Hematopoietic multipotent progenitor cell treated with erythropoietin and hydrocortisone succinate and interleukin-3 and kit ligand, for 17 days (in vitro differentiated cells): ENCODE measurements around the gene S100A13.
A peak's percentile ranks its signal among the peaks of the same experiment; 100 is the strongest.
"Not testable (repeated sequence)": the region's sequence is repeated elsewhere in the genome, so short reads cannot be mapped to it uniquely, and the experiment has no call there.

Experiments used
- DNase-seq: peaks from one replicate; pipeline ENCODE4 v3.0.0-alpha.2; 2015; ENCODE audit warnings: low spot score

The S100A13 gene

DNA sequence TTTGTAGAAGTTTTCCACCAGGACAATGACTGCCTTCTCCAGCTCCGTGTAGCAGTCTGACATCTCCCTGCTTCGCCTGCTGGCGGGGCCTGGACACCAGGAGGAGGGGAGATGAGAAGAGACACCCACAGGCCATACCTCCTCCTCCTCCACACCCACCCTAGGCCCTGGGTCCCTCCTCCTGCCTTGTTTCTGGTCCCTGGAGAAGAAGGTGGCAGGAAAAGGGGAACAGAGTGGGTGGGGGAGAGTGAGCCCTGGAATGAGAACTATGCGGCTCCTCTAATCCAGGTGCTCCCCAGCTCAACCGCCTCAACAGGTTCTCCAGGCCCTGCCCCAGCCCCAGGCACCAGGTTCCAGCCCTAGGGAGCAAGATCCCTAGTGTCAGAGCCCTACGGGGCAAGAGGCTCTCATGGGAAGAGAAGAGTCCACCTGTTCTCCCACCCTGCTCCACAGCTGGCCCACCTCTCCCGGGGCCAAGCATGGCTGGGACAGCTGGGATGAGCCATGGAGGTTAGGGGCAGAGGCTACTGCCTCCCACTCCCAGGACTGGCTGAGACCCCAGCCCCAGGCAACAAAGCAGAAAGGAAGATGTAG is 19.1 kb downstream of the S100A13 start:
- no peak for DNase-seq

DNA sequence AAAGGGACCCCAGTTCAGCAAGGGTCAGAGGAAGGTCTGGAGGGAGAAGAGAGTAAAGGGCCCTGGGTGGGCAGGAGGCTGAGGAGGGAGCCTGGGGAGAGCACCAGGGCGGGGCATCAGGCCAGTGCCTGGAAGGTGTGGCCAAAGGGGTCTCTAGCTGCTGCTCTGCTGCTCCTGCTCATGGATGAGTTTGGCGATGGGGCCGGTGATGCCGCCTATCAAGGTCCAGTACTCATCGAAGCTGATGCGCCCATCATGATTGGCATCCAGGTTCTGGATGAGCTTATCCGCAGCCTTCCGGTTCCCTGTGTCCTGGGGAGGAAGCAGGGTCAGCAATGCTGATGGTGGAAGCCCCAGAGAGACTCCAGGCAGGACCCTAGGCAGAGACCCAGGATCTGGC is 19.9 kb downstream of the S100A13 start:
- no peak for DNase-seq

- DNase-seq = no peak
Observed at GRCh38 chr1:153606194-153606593, 21.1 kb downstream of the S100A13 start.

DNA sequence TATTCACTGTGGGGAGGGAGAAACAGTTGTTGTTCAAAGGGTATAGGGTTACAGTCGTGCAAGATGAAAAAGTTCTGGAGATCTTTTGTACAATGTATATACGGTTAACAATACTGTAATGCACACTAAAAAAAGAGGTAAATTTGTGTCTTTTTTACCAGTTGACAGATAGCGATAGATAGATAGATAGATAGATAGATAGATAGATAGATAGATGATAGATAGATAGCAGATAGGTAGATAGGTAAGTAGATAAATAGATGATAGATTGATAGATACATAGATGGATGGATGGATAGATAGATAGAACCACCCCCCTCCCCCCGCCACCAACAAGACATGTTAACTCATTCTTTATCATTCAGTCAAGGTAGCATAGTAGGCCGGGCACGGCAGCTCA is 24.6 kb downstream of the S100A13 start:
- no peak for DNase-seq

- no peak for DNase-seq
Observed at GRCh38 chr1:153599847-153600246, 27.5 kb downstream of the S100A13 start.

GRCh38 chr1:153598309-153599172 is 28.8 kb downstream of the S100A13 start:
- no peak for DNase-seq

DNA sequence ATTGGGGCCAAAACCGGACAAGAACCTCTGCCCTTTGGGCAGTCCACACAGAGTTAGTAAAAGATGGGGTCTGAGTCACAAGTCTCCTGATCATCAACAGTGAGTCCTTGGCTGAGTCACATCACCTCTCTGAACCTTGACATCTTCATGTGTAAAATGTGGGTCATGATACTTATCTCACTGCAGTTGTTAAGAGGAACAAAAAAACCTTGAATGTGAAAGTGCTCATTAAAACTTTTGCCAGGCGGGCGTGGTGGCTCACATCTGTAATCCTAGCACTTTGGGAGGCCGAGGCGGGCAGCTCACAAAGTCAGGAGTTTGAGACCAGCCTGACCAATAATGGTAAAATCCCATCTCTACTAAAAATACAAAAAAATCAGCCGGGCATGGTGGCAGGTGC is 30.1 kb downstream of the S100A13 start:
- DNase-seq = no peak

GRCh38 chr1:153592748-153593147 is 34.6 kb downstream of the S100A13 start:
- DNase-seq = no peak

- DNase-seq = no peak
Observed at GRCh38 chr1:153588482-153588881, 38.8 kb downstream of the S100A13 start.

DNA sequence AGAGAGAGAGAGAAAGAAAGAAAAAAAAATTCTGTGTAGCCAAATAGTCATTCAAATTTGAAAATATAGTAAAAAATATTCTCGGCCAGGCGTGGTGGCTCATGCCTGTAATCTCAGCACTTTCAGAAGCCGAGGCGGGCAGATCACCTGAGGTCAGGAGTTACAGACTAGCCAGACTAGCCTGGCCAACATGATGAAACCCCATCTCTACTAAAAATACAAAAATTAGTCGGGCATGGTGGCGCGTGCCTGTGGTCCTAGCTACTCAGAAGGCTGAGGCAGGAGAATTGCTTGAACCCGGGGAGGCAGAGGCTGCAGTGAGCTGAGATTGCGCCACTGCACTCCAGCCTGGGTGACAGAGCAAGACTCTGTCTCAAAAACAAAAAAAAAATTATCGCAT is 39.3 kb downstream of the S100A13 start:
- not testable (repeated sequence) for DNase-seq

GRCh38 chr1:153587314-153587713 is 40.0 kb downstream of the S100A13 start:
- no peak for DNase-seq

DNA sequence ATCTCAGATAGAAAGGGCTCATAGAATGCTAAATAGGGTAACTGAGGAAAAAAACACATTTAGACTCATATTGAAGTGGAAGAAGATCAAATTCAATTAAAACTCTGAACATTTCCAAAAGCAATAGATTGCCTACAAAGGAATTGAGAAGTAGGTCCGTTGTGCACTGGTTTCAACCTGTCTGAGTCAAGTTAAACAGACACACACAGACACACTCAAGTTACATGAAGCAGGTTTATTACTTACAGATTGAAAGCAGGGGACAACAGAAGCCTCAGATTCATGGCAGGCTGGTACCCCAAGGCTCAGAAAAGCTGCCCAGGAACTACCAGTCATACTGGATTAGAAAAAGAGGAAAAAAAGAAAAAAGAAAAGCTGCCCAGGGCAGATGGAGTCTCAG is 41.0 kb downstream of the S100A13 start:
- no peak for DNase-seq

DNA sequence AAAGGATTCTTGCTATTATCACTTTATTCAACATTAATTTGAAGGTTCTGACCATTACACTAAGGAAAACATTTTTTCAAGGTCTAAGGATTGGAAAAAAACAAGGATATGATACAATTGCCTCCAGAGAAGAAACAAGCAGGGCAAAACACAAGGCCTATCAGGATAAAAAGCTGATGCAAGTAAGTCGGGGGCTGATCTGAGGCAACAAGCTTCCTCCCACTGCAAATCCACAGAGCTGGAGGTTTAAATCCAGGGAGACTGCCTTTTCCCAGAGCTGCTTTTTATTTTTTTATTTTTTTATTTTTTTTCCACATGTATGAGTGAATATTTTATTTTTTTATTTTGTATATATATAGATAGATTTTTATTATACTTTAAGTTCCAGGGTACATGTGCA is 42.3 kb downstream of the S100A13 start:
- DNase-seq = no peak

GRCh38 chr1:153583976-153584375 is 43.3 kb downstream of the S100A13 start:
- no peak for DNase-seq

GRCh38 chr1:153583514-153583913 is 43.8 kb downstream of the S100A13 start:
- DNase-seq = not testable (repeated sequence)

DNA sequence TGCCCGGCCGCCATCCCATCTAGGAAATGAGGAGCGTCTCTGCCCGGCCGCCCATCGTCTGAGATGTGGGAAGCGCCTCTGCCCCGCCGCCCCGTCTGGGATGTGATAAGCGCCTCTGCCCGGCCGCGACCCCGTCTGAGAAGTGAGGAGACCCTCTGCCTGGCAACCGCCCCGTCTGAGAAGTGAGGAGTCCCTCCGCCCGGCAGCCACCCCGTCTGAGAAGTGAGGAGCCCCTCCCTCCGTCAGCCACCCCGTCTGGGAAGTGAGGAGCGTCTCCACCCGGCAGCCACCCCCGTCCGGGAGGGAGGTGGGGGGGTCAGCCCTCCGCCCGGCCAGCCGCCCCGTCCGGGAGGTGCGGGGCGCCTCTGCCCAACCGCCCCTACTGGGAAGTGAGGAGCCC is 44.5 kb downstream of the S100A13 start:
- DNase-seq = not testable (repeated sequence)

DNA sequence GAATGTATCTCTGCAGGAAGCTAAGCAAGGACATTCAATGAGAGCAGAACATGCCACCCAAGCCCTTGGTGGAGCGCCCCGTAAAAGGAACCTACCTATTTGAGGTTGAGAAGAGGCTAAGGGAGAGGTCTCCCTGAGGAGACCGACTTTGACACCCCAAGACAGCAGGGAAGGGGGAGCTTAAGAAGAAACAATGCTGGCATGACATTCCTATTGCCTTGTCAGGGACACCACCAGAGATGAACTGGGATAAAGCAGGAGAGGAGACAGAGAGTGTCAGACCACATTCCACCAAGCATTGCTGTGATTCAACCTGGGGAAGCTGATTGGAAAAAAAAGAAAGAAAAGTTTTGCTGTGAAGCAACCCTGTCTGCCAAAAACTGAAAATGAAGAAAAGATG is 48.4 kb downstream of the S100A13 start:
- no peak for DNase-seq

GRCh38 chr1:153578490-153578889 is 48.8 kb downstream of the S100A13 start:
- DNase-seq = no peak

GRCh38 chr1:153577624-153578051 is 49.7 kb downstream of the S100A13 start:
- no peak for DNase-seq

DNA sequence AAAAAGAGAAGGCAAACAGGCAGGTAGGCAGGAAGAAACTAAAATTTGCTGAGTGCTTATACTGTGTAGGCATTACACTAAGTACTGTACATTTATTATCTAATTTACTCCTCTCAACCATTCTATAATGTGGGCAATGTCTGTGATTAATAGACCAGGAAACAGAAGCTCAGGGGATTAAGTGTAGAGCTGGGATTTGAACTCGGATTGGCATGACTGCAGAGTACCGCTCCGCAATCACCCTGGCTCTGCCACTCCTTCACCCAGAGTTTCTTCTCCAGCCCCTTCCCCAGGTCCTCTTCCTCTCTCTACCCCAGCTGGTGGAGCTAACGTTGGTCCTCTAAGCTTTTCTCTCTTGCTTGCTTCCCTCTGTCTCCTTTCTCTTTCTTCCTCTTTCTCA is 50.2 kb downstream of the S100A13 start:
- DNase-seq = no peak

DNA sequence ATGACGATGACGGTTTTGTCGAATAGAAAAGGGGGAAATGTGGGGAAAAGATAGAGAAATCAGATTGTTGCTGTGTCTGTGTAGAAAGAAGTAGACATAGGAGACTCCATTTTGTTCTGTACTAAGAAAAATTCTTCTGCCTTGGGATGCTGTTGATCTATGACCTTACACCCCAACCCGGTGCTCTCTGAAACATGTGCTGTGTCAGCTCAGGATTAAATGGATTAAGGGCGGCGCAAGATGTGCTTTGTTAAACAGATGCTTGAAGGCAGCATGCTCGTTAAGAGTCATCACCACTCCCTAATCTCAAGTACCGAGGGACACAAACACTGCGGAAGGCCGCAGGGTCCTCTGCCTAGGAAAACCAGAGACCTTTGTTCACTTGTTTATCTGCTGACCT is 51.8 kb downstream of the S100A13 start:
- DNase-seq = not testable (repeated sequence)

DNA sequence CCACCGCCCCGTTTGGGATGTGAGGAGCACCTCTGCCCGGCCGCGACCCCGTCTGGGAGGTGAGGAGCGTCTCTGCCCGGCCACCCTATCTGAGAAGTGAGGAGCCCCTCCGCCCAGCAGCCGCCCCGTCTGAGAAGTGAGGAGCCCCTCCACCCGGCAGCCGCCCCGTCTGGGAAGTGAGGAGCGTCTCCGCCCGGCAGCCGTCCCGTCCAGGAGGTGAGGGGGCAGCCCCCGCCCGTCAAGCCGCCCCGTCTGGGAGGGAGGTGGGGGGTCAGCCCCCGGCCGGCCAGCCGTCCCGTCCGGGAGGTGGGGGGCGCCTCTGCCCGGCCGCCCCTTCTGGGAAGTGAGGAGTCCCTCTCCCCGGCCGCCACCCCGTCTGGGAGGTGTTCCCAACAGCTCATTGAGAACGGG is 52.2 kb downstream of the S100A13 start:
- DNase-seq = not testable (repeated sequence)

DNA sequence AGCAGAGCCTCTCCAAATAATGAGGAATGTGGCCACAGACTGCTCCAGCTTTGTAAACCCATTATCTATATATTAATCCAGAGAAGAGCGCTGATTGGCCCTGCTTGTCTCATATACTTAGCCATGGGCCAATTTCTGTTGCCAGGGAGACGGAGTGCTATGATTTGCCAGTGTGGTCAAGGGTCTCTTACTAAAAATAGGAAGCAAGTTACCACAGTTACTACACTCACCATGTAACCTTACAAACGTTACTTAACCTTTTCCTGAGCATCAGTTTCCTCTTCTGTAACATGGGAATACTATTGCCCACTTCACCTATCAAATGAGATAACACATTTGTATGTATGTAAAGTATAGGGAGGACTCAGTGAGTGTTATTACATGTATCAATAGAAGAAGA is 54.0 kb downstream of the S100A13 start:
- no peak for DNase-seq

DNA sequence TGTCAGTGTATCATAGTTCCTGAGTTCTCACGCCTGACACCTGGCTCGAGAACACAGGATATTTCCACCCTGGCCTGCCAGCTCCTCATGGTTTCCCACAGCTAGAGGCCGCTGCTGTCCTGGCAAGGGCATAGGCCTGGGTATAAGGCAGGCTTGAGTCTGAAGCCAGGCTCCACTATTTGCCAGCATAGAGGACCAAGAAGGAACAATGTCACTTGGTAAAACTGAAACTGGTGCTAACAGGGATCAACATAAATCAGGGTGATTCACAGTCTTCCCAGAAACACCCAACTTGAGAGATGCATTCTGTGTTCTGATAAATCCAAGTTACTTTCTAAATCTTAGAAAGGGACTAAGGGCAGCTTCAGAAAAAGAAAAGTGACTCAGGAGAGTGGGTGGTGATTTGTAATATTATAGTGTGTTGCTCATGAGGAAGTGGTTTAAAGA is 54.7 kb downstream of the S100A13 start:
- DNase-seq = peak; percentile 50
